ENCODE measurements around the gene WIPF1. TPM values are rescaled to one million over a fixed set of nuclear protein-coding genes. Genes with fewer than 3 reads are reported as not detected.

The WIPF1 gene
- polyA plus RNA-seq, 2 of the 4 experiments (the other 2 are of a cell fraction) = 16.4 to 20.1 TPM

- ChIA-PET POLR2A (no interaction called here), CTCF (no interaction called here)
- FAIRE-seq (no peak), DNase-seq (ENCODE audit: low read depth in 1 of 2, low spot score in 1 of 2) (no peak), ATAC-seq (no peak)
- H3K9me3 ChIP-seq = no peaks in the 10 kb centered on the region
- H3K4me1 ChIP-seq = peaks cover 12% of the 10 kb centered on the region; the same call in 2 of the 3 replicates
- no peak for TF ChIP-seq EHMT2 (IDR thresholded peaks at IDR 0.05; ENCODE audit: low read depth)
- H3K4me3 ChIP-seq = no peak overlapping the region
- H3K4me2 ChIP-seq = no peak overlapping the region
- H3K27ac ChIP-seq = no peak overlapping the region
- WGBS (ENCODE audit: missing lambda C conversion rate) = 93% methylated on average over 3 of the region's 3 CpGs
Observed at GRCh38 chr2:174630107-174630506, 32.5 kb upstream of the WIPF1 start.

- no peak for FAIRE-seq
- no peak for ATAC-seq
- Histone ChIP-seq H3K4me1 (peaks cover 12% of the 10 kb centered on the region; the same call in 2 of the 3 replicates), H3K4me2 (no peak overlapping the region), H3K27ac (no peak overlapping the region), H3K9me3 (no peaks in the 10 kb centered on the region), H3K4me3 (no peak overlapping the region)
- ChIA-PET CTCF (no interaction called here), POLR2A (no interaction called here)
- no peak for DNase-seq (ENCODE audit: low read depth in 1 of 2, low spot score in 1 of 2)
- TF ChIP-seq RAD21 (conservative IDR thresholded peaks at IDR 0.05 in 1 of 2, IDR thresholded peaks at IDR 0.05 in 1 of 2) (no peak), HOXB5 (CRISPR knock-in tag; IDR thresholded peaks at IDR 0.05) (no peak), FOSL2 (IDR thresholded peaks at IDR 0.05) (no peak), FOSL2 (CRISPR knock-in tag; IDR thresholded peaks at IDR 0.05) (no peak), EHMT2 (IDR thresholded peaks at IDR 0.05; ENCODE audit: low read depth) (no peak), ESRRA (IDR thresholded peaks at IDR 0.05; ENCODE audit: borderline replicate concordance, low read length) (no peak)
- 88% methylated on average over 6 of the region's 6 CpGs for WGBS (ENCODE audit: missing lambda C conversion rate)
Observed at GRCh38 chr2:174629506-174629905, 31.9 kb upstream of the WIPF1 start.

- no peak overlapping the region for H3K4me3 ChIP-seq
- POLR2A ChIA-PET = no interaction called here
- CTCF ChIA-PET = interaction anchor here (1.5 kb wide), 1 partner anchor 60 kb away, joined by 6 read pairs; no protein-coding TSS in a partner anchor
- 89% methylated on average over 2 of the region's 2 CpGs for WGBS (ENCODE audit: missing lambda C conversion rate)
- DNase-seq (ENCODE audit: low read depth in 1 of 2, low spot score in 1 of 2) = no peak
- ATAC-seq = no peak
- no peak overlapping the region for H3K27ac ChIP-seq
- H3K4me2 ChIP-seq = no peak overlapping the region
- no peaks in the 10 kb centered on the region for H3K9me3 ChIP-seq
- FAIRE-seq = no peak
- H3K4me1 ChIP-seq = peaks cover 21% of the 10 kb centered on the region
- TF ChIP-seq, protein P1, sequence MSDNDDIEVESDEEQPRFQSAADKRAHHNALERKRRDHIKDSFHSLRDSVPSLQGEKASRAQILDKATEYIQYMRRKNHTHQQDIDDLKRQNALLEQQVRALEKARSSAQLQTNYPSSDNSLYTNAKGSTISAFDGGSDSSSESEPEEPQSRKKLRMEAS (IDR thresholded peaks at IDR 0.05) = no peak
- no peak for TF ChIP-seq BHLHE40 (IDR thresholded peaks at IDR 0.05; ENCODE audit: low read depth, low read length)
- no peak for TF ChIP-seq FOXS1 (CRISPR knock-in tag; IDR thresholded peaks at IDR 0.05)
- TF ChIP-seq ATOH8 (CRISPR knock-in tag; IDR thresholded peaks at IDR 0.05; ENCODE audit: low read depth) = no peak
- no peak for TF ChIP-seq MYC (IDR thresholded peaks at IDR 0.05; ENCODE audit: borderline replicate concordance, low read length)
- TF ChIP-seq KDM5A (IDR thresholded peaks at IDR 0.05) = no peak
- no peak for TF ChIP-seq TFCP2L1 (CRISPR knock-in tag; IDR thresholded peaks at IDR 0.05)
- no peak for TF ChIP-seq REST (IDR thresholded peaks at IDR 0.05)
Observed at GRCh38 chr2:174628528-174629169, 31.0 kb upstream of the WIPF1 start.

- no peak for ATAC-seq
Observed at GRCh38 chr2:174627216-174627615, 29.6 kb upstream of the WIPF1 start.

More at GRCh38 chr2:174627216-174627615, 29.6 kb upstream of the WIPF1 start:
- H3K9me3 ChIP-seq = no peaks in the 10 kb centered on the region
- POLR2A ChIA-PET = no interaction called here
- peaks cover 31% of the 10 kb centered on the region for H3K4me1 ChIP-seq
- FAIRE-seq = no peak
- no peak overlapping the region for H3K4me2 ChIP-seq
- TF ChIP-seq RFX5 (IDR thresholded peaks at IDR 0.05) (no peak), SMC3 (IDR thresholded peaks at IDR 0.05) (no peak), KDM5A (IDR thresholded peaks at IDR 0.05) (no peak), HOXB5 (CRISPR knock-in tag; IDR thresholded peaks at IDR 0.05) (no peak), EHF (CRISPR knock-in tag; IDR thresholded peaks at IDR 0.05) (no peak), CTCF (IDR thresholded peaks at IDR 0.05) (no peak), RARB (CRISPR knock-in tag; IDR thresholded peaks at IDR 0.05) (no peak), MYC (IDR thresholded peaks at IDR 0.05; ENCODE audit: borderline replicate concordance, low read length) (no peak), BCL3 (IDR thresholded peaks at IDR 0.05) (no peak), JUN (IDR thresholded peaks at IDR 0.05) (no peak), TFCP2L1 (CRISPR knock-in tag; IDR thresholded peaks at IDR 0.05) (no peak)
- no peak overlapping the region for H3K4me3 ChIP-seq
- H3K27ac ChIP-seq = no peak overlapping the region
- CTCF ChIA-PET = interaction anchor here (1.5 to 1.6 kb wide), 2 partner anchors 10 to 62 kb away, joined by 3 to 6 read pairs; no protein-coding TSS in a partner anchor
- no peak for DNase-seq (ENCODE audit: low read depth in 1 of 2, low spot score in 1 of 2)

All from A549 (cell line).